Hepatocyte (in vitro differentiated cells): ENCODE measurements around the gene XAGE2.
"Not testable (repeated sequence)": the region's sequence is repeated elsewhere in the genome, so short reads cannot be mapped to it uniquely, and the experiment has no call there.

Experiments used
- CTCF ChIP-seq: fragments of 200-600 bp; sonication (generic); IDR thresholded peaks from 2 replicates; pipeline ENCODE4 v1.5.1; 2016; ENCODE audit warnings: antibody characterized with exemption, mild to moderate bottlenecking; ENCODE audit not compliant: poor library complexity
- EZH2 ChIP-seq: fragments of 200-600 bp; sonication (generic); IDR thresholded peaks from 2 replicates; pipeline ENCODE4 v1.6.1; 2016; ENCODE audit warnings: antibody characterized with exemption, mild to moderate bottlenecking, borderline replicate concordance
- EZH2phosphoT487 ChIP-seq: fragments of 200-600 bp; sonication (generic); IDR thresholded peaks from one replicate; pipeline ENCODE4 v1.6.1; 2018; ENCODE audit warnings: antibody characterized with exemption, mild to moderate bottlenecking, low read depth, moderate library complexity; ENCODE audit not compliant: unreplicated experiment, severe bottlenecking

DNA sequence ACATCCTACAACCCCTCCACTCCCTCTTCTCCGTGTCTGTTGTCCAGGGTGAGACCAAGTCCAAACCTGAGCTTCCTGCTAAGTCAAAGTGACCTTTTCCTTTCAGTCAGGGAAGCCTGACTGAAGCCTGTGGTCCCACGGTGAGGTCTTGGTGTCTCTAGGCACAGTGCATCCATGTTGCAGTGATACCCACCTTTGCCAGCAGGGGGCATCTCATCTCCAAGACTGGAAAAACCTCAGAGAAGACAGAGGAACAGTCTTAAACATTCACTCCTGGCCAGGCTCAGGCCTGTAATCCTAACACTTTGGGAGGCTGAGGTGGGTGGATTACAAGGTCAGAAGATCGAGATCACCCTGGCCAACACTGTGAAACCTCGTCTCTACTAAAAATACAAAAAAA lies 23.4 kb upstream of the XAGE2 start:
- TF ChIP-seq CTCF = peak; percentile 44
- not testable (repeated sequence) for TF ChIP-seq EZH2phosphoT487, EZH2
